Smooth muscle cell (in vitro differentiated cells): ENCODE results near the gene CYB5B. TPM values are rescaled to one million over a fixed set of nuclear protein-coding genes. Genes with fewer than 3 reads are reported as not detected.

ENCODE experiments used
- DNase-seq: peaks from one replicate; lab custom pipeline; 2025; ENCODE audit not compliant: unreplicated experiment; lab: John Stamatoyannopoulos, UW
- H2AFZ ChIP-seq: fragments of 200-600 bp; sonication (generic); 2 replicates; pipeline ENCODE4 v1.6.0; 2016; ENCODE audit warnings: antibody characterized with exemption, low read depth, mild to moderate bottlenecking
- H3F3A ChIP-seq: fragments of 200-600 bp; sonication (generic); 2 replicates; pipeline ENCODE4 v1.6.0; 2017; ENCODE audit warnings: antibody characterized with exemption, low read depth
- H3K27ac ChIP-seq: fragments of 200-600 bp; sonication (generic); 2 replicates; pipeline ENCODE4 v1.5.1; 2016; ENCODE audit warnings: low read depth, mild to moderate bottlenecking
- H3K27me3 ChIP-seq: fragments of 200-600 bp; sonication (generic); 2 replicates; pipeline ENCODE4 v1.6.1; 2016; ENCODE audit warnings: low read depth, mild to moderate bottlenecking
- H3K36me3 ChIP-seq: fragments of 200-600 bp; sonication (generic); 2 replicates; pipeline ENCODE4 v1.5.1; 2016; ENCODE audit warnings: low read depth
- H3K4me1 ChIP-seq: fragments of 200-600 bp; sonication (generic); 2 replicates; pipeline ENCODE4 v1.5.1; 2016; ENCODE audit warnings: low read depth
- H3K4me2 ChIP-seq: fragments of 200-600 bp; sonication (generic); 2 replicates; pipeline ENCODE4 v1.6.0; 2016; ENCODE audit warnings: mild to moderate bottlenecking
- H3K4me3 ChIP-seq: fragments of 200-600 bp; sonication (generic); 2 replicates; pipeline ENCODE4 v1.5.1; 2016; ENCODE audit warnings: mild to moderate bottlenecking
- H3K79me2 ChIP-seq: fragments of 200-600 bp; sonication (generic); 2 replicates; pipeline ENCODE4 v1.6.0; 2016; ENCODE audit warnings: low read depth, mild to moderate bottlenecking
- H3K9ac ChIP-seq: fragments of 200-600 bp; sonication (generic); 2 replicates; pipeline ENCODE4 v1.6.0; 2016; ENCODE audit warnings: low read depth
- H3K9me3 ChIP-seq: fragments of 200-600 bp; sonication (generic); replicated peaks from 2 replicates; pipeline ENCODE4 v1.5.1; 2016; ENCODE audit warnings: low read depth
- H4K20me1 ChIP-seq: fragments of 200-600 bp; sonication (generic); 2 replicates; pipeline ENCODE4 v1.6.0; 2016; ENCODE audit warnings: low read depth
- CTCF ChIP-seq: fragments of 200-600 bp; sonication (generic); IDR thresholded peaks from 2 replicates; pipeline ENCODE4 v1.5.1; 2017; ENCODE audit warnings: borderline replicate concordance, mild to moderate bottlenecking, antibody characterized with exemption; ENCODE audit not compliant: insufficient read depth, poor library complexity, severe bottlenecking
- WGBS: methylation state at CpG from one replicate; pipeline ENCODE4 v1.1.7; 2016; ENCODE audit warnings: low lambda C conversion rate; 5-methylcytosine and 5-hydroxymethylcytosine counted together
- polyA plus RNA-seq: library from polyadenylated mRNA; unstranded; fragments of >200 nt; fragmentation: Nextera tagmentation; extraction: Ambion mirVana; gene quantifications from 2 replicates; pipeline ENCODE4 v1.2.1, GENCODE V29; 2016
- total RNA-seq: library from RNA; depleted of rRNA; stranded (reverse); fragments of >200 nt; gene quantifications from 2 replicates; pipeline ENCODE4 v1.2.3, GENCODE V29; 2014

CYB5B gene
- total and polyA plus RNA-seq, 2 experiments from 2014 or later: 64.0 to 99.8 TPM

- no peak overlapping the region for H3K27ac ChIP-seq
- no peak overlapping the region for H3K9ac ChIP-seq
- no peak for TF ChIP-seq CTCF
- H4K20me1 ChIP-seq: no peaks in the 10 kb centered on the region
- peak overlapping the region; percentile 89 for H2AFZ ChIP-seq
- H3K4me2 ChIP-seq: peak overlapping the region; percentile 91
- 91% methylated on average over 1 of the region's 1 CpG for WGBS
- H3F3A ChIP-seq: no peaks in the 10 kb centered on the region
- peaks cover 16% of the 10 kb centered on the region for H3K36me3 ChIP-seq
- DNase-seq: no peak
- H3K4me1 ChIP-seq: peaks cover 9% of the 10 kb centered on the region
- H3K4me3 ChIP-seq: peak overlapping the region; percentile 87
- H3K9me3 ChIP-seq: no peaks in the 10 kb centered on the region
- peaks cover 46% of the 10 kb centered on the region for H3K79me2 ChIP-seq
- no peaks in the 10 kb centered on the region for H3K27me3 ChIP-seq
Observed at GRCh38 chr16:69386596-69386995, 37.8 kb upstream of the CYB5B start.

GRCh38 chr16:69393898-69394849 lies 30.2 kb upstream of the CYB5B start:
- Histone ChIP-seq H3K4me1 (peaks cover 8% of the 10 kb centered on the region), H3K36me3 (no peaks in the 10 kb centered on the region), H3F3A (peaks cover 13% of the 10 kb centered on the region), H3K27ac (peak overlapping the region; percentile 94), H3K4me3 (no peak overlapping the region), H4K20me1 (no peaks in the 10 kb centered on the region), H3K27me3 (no peaks in the 10 kb centered on the region), H2AFZ (peak overlapping the region; percentile 40), H3K4me2 (peak overlapping the region; percentile 24), H3K79me2 (no peaks in the 10 kb centered on the region), H3K9me3 (no peaks in the 10 kb centered on the region), H3K9ac (no peak overlapping the region)
- peak; percentile 16 for DNase-seq
- WGBS: 22% methylated on average over 10 of the region's 10 CpGs
- TF ChIP-seq CTCF: no peak

DNA sequence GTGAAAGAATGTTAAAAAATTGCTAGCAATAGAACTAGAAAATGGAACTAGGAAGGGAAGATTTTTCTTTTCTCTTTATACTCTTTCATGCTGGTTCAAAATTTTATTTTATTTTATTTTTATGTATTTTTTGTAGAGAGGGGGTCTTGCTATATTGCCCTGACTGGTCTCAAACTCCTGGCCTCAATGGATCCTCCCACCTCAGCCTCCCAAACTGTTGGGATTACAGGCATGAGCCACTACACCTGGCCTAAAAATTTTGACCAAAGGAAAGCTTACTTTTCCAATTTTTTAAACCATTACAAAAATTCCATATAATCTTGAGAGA lies 28.6 kb upstream of the CYB5B start:
- peaks cover 13% of the 10 kb centered on the region for H3F3A ChIP-seq
- peaks cover 8% of the 10 kb centered on the region for H3K4me1 ChIP-seq
- H3K79me2 ChIP-seq: no peaks in the 10 kb centered on the region
- peak overlapping the region; percentile 94 for H3K27ac ChIP-seq
- DNase-seq: no peak
- peak overlapping the region; percentile 74 for H3K4me2 ChIP-seq
- H3K9me3 ChIP-seq: no peaks in the 10 kb centered on the region
- H3K36me3 ChIP-seq: no peaks in the 10 kb centered on the region
- H4K20me1 ChIP-seq: no peaks in the 10 kb centered on the region
- no peak overlapping the region for H3K9ac ChIP-seq
- TF ChIP-seq CTCF: no peak
- H3K27me3 ChIP-seq: no peaks in the 10 kb centered on the region
- no peak overlapping the region for H3K4me3 ChIP-seq
- peak overlapping the region; percentile 53 for H2AFZ ChIP-seq
